GM21390 (cell line): ENCODE data around the gene ANKRD40.
"Not testable (repeated sequence)": the region's sequence is repeated elsewhere in the genome, so short reads cannot be mapped to it uniquely, and the experiment has no call there.

Experiments used
- ATAC-seq: cut with Tn5 transposase; IDR thresholded peaks from one replicate; pipeline ENCODE4 v1.9.1; 2021; ENCODE audit not compliant: unreplicated experiment

The ANKRD40 gene

DNA sequence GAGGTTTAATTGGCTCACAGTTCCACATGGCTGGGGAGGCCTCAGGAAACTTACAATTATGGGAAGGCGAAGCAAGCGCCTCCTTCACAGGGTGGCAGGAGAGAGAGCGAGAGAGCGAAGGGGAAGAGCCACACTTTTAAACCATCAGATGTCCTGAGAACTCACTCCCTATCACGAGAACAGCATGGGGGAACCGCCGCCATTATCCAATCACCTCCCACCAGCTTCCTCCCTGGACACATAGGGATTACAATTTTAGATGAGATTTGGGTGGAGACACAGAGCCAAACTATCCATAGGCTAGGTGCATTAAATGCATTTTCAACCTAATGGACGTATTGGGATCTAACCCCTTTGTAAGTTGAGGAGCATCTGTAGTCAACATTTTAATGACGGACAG lies 4.9 kb upstream of the ANKRD40 start:
- ATAC-seq: no peak

DNA sequence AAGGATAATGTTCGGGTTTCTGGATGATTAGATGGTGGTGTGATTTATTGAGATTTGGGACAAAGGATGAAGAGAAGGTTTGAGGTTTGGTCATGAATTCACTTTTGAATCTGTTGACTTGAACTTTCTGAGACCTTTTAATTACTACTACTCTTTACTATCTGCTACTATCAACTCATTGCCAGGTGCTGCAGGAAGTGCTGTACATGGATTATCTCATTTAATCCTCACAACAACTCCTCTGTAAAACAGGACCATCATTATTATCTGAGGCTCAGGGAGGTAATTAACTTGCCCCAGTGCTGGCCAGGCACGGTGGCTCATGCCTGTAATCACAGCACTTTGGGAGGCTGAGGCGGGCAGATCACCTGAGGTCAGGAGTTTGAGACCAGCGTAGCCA lies 2.9 kb upstream of the ANKRD40 start:
- ATAC-seq: no peak

DNA sequence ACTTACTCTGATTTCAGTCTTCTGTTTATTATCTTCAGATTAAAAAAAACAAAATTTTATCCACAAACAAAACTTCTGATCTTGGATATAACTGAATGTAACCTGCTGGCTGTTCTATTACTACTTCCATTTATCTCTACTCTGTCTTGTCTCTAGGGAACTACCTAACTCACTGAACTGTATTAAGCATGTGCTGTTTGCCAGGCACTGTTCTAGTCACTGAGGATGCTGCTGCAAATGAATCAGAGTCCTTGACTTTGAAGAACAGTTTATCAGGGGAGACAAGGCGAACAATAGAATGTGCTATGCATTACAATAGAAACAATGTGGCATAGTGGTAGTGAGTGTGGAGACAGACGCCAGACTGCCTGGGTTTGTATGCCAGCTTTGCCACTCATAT lies 2.3 kb upstream of the ANKRD40 start:
- no peak for ATAC-seq

DNA sequence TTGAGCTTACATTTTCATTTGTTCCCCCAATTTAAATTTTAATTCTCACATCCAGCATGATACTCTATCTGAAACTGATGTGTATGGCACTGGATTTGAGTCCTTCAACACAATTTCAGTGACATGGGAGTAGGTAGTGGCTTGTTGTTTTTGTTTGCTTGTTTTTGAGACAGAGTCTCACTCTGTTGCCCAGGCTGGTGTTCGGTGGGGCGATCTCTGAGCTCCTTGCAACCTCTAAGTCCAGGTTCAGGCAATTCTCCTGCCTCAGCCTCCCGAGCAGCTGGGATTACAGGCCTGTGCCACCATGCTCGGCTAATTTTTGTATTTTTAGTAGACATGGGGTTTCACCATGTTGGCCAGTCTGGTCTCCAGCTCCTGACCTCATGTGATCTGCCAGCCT lies 1.3 kb upstream of the ANKRD40 start:
- ATAC-seq: not testable (repeated sequence)

DNA sequence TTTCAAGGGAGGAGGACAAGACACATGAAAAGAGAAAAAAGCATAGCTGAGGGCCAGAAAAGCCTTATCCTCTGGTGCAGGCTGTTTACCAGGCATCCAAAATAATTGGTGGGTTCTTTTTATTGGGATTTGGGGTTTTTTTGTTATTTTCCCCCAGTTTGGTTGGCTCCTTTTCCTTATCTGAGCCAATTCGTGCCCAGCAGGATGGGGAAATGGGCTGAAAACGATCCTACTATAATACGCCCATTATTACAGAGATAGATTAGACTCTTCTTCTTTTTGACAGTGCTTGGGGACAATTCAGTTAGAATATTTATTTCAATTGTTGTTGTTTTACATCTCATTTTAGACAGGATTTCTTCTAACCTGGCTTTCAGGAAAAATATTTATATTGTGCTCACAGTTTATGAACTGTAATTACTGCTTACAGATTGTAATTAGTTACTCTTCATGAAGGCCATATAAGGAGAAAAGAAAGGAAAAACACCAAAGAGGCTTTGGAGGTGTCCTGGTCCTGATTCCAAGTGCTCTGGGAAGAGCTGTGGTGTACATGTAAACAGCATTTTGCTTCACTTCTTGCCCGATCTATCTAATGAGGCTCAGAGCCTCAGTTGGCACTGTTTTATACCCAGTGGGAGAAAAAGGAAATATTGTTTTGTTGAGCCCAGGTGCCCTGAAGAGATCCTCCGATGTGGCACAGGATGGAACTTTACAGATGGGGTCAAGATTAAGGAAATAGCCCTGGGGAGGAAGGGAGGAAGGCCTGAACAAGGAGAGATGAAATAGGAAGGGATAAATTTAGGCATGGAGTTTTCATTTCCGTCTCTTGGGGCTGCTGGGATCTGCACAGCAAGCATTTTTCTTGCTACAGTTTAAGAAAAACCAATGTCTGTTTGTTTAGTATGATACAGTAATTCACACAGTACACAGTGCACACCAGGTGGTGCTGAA lies 611 bp upstream of the ANKRD40 start:
- ATAC-seq: no peak

DNA sequence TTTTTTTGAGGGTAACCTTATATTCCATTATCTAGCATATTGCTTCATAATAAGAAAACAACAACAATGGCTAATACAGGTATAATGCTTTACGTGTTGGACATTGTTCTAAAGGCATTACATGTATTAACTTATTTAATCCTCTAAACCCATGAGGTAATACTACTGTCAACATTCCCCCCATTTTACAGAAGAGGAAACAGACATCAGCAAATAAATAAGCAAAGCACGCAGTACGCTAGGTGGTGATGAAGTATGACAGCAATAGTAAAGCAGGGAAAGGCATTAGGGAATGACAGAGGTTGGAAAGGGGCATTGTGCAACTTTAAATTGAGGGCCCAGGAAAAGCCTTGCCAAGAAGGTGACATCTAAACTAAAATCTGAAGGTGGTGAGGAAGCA lies 4.6 kb downstream of the ANKRD40 start:
- ATAC-seq: no peak

DNA sequence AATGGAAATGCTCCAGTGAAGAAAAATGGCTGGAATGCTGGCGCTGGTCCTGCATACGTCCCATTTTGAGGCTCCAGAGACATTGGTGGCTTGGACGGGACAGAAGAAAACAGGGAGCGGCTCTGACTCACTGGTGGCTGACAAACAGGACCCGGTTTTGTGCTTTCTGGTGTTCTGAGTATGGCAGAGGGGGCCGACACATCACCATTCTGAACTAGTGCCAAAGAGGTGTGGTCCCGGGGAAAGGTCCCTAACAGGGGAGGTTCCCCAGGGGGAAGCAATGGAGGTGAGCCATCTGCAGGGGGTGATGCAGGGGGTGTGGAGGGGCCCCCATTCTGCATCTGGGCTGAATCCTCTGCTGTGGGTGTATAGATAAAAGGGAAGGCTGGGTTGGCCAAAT lies 8.3 kb downstream of the ANKRD40 start:
- no peak for ATAC-seq

DNA sequence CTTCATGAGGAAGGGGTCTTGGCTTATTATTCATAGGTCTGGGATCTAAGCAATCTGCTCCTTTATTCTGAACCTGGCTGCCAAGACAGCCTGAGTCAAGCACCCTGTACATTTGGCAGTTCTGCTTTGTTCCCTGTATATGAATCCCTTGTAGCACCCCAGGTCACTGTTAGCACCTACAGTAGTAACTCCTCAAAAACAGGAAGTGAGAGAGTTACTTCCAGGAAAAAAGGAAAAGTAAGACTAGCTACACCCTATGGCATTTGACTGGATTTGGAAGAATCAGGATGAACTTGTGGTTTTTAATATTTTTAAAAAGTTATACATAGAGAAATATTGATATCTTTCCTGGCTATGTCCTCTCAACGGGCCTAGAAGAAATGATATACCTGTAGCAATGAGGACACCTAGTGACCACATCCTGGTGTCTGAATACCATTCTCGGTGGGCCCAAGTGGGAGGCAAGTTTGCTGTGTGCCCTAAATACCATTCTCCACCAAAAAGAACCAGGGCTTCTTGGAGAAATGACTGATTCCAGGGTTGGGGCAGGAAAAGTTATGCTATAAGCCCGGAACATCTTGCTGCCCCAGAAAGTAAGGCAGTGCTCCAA lies 9.9 kb downstream of the ANKRD40 start:
- no peak for ATAC-seq

DNA sequence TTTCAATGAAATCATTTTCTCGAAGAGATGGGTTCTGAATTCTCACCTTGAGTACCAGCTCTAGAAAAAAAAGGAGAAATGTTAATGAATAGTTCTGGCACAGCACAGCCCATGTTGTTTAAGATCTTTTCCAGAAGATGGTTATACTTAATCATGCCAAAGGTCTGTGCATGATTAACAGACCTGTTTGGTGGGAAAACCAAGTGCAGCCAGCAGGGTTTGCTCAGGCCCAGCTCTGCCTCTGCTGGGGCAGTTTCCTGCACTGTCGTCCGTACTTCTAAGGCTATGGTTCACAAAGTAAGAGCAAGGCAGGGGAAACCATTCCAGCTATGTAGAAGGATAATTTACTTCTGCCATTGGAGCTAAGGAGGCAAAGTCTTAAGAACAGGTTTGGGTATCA lies 10.7 kb downstream of the ANKRD40 start:
- ATAC-seq: no peak

DNA sequence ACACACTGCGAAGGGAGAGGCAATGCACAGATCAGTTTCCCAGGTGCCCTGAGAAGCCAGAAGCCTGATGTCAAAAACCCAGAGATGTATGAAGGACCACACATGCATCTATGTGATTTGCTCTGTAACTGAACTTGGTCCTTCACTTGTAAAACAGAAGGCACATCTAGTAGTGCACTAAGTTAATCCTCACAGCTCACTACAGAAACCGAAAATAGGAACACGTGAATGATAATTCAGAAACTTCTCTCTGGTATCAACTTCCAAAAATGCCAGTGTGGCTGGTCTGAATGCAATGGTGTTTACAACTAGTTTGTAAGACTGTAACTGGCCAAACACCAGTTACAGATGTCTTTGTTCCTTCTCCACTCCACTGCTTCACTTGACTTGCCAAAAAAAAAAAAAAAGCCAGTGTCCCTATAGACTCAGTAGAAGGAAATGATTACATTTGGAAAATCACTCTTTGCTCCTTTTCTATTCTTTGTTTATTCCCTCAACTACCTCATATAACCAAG lies 11.3 kb downstream of the ANKRD40 start:
- no peak for ATAC-seq

DNA sequence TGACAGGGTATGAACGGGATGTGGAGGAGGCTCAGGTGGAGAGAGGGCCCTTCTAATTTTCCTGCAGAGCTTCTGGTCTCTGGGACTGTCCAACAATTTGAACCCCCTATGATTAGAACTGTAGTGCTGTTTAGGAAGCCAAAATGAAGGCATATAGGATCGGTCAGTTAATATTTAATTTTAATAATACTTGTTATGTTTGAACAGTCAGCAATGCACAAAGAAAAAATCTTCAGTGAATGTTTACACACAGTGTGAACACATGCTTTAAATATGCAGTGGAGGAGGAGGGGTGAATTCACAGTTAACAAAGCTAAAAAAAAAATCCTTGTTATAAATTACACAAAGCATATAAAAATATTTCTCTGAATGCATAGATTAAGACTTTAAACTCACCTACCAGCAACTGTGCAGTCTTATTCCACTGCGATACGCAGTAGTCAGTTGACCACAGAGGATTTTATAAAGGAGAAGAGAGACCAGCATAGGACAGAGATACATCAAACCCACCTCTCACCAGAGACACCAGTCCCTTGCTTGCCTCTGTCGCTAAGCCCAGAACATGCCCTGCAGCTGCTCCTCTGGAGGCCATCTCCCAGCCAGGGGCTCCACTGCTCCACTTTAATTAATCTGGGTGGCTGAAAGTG lies 14.6 kb downstream of the ANKRD40 start:
- ATAC-seq: no peak

DNA sequence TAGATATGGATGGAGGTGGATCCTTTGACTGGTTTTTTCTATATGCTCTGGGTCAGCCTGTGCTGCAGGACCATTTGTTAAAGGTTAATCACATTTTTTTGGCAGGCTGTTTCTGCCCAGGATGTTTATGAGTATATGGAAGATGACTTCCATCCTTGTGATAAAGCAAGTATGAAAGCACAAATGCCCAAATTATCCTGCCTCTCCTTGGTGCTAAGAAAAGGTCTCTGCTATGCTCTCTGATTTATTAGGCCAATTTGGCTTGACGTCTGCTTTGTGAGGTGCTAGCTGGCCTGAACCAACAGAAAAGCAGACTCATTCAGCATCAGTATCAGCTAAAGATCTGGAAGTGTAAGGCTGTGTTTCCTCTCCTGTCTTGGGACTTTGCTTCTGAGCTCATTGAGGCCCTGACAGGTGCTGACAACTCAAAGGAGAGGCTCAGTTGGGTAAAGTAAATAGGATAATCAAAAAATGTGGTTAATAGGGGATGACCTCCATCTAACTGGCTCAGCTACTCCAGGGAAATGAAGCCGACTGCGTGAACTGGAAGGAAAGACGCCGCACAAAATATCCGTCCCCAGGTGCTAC lies 15.2 kb downstream of the ANKRD40 start:
- ATAC-seq: no peak

DNA sequence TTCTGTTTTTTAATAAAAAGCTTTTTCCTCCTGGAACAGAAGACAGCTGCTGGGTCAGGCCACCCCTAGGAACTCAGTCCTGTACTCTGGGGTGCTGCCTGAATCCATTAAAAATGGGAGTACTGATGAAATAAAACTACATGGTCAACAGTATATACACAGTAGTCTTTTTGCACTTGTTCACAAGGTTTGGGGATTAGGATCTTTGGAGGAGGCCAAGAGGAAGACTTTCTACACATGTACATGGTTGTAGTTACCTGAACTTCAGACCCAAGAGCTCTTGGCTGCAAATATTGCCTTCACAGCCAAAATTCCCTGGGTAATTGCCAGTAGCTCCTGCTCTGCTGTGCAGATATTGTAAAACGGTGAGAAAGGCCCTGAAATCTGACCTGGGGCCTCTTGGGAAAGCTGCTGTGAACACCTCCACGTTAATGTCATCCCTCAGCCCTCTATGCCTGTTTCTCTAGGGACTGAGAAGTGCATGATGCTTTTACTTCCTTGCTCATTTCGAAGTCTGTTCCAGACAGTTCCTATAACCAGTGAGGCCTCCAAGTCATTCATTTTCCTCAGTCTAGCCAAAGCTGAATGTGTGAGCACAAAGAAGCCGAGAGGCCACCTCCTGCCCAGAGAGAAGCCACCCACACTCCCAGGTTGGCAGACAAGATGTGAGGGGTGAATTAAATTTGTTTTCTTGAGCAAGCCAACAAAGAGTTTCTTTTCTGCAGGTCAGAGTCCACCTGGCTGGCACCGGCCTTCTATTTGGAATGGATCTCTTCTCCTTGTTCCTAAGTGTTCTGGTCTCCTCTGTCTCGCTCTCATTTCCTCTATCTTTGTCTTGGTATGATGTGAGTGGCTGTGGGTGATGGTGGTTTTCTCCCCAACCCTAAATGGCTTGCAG lies 15.9 kb downstream of the ANKRD40 start:
- no peak for ATAC-seq

DNA sequence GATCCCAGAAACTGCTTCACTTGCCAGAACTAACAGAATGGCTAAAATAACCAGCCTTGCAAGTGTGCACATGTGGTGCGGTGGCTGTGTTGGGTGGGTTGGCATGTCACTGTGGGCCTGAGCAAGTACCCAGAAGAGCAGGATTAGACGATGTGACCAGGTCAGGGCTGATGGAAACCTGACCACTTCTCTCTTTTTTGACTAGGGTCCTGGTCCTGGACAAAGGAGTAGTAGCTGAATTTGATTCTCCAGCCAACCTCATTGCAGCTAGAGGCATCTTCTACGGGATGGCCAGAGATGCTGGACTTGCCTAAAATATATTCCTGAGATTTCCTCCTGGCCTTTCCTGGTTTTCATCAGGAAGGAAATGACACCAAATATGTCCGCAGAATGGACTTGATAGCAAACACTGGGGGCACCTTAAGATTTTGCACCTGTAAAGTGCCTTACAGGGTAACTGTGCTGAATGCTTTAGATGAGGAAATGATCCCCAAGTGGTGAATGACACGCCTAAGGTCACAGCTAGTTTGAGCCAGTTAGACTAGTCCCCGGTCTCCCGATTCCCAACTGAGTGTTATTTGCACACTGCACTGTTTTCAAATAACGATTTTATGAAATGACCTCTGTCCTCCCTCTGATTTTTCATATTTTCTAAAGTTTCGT lies 16.7 kb downstream of the ANKRD40 start:
- no peak for ATAC-seq

DNA sequence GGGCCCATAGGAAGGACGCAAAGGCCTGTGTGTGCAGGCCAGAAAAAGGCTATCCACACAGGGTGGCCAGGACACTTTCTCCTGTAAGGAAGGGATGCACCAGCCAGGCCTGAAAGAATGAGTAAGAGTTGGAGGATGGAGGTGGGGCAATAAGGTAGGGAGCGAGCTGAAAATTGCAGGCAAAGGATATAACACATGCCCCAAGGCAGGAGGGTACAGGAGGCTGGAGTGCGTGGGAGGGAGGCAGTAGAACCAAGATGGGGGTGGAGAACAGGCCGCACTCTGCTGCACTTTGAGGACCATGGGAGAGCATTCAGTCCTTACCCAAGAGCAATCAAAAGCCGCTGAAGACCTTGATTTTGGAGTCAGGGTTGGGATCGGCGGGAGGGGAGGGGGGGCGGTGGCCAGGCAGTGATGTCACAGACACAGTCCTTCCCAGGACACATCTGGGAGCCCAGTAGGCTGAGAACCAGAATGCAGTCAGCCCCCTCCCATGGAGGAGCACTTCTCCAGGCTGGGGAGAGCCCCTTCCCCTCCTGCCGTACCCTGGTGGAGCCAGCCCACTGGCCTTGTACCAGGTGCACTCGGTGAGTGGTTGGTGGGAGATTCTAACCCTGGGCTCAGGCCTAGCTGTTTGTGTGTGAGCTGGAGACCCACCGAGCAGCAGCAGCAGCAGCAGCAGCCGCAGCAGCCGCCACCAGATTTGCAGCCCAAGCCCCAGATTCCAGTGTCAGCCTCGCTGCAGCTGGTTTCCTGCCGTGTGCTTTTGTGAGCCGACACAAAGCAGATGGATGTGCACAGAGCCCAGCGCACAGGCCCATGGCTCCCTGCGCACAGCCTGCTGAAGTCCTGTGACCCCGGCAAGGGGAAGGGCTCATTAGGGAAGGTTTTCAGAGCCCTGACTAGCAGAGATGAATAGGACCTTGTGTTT lies 17.5 kb downstream of the ANKRD40 start:
- ATAC-seq: no peak

DNA sequence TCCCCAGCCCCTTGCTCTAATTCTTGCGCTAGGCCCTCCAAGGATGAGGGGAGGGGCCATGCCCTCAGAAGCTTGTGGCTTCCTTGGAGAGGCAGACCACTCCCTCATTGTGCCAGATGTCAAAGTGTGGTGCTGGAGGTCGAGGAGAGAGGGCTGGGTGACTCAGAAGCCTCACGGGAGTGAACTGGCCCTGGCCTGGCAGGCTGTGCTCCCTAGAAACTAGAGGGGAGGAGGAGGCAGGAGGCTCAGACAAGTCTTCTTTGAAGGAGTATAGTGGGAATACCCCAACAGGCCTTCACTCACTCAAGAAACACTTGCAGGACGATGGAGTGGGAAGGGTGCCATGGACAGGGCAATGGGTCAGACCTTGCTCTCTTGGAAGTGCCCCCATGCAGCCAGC lies 18.5 kb downstream of the ANKRD40 start:
- no peak for ATAC-seq

DNA sequence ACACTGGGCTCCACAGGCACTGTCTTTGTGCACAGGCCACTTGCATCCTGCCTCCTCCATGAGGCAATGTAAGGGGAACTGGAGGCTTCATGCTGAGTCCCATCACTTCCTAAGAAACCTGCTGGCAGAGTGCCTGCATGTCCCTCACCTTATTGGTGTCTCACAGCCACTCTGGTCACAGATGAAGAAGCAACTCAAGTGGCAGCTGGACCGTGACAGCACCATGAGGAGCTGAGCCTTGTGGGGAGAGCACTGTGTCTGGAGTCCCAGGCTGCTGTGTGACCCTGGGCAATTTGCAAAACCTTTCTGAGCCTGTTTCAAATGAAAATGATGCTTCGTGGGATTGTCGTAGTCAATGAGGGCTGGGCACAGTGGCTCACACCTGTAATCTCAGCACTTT lies 19.5 kb downstream of the ANKRD40 start:
- ATAC-seq: no peak

DNA sequence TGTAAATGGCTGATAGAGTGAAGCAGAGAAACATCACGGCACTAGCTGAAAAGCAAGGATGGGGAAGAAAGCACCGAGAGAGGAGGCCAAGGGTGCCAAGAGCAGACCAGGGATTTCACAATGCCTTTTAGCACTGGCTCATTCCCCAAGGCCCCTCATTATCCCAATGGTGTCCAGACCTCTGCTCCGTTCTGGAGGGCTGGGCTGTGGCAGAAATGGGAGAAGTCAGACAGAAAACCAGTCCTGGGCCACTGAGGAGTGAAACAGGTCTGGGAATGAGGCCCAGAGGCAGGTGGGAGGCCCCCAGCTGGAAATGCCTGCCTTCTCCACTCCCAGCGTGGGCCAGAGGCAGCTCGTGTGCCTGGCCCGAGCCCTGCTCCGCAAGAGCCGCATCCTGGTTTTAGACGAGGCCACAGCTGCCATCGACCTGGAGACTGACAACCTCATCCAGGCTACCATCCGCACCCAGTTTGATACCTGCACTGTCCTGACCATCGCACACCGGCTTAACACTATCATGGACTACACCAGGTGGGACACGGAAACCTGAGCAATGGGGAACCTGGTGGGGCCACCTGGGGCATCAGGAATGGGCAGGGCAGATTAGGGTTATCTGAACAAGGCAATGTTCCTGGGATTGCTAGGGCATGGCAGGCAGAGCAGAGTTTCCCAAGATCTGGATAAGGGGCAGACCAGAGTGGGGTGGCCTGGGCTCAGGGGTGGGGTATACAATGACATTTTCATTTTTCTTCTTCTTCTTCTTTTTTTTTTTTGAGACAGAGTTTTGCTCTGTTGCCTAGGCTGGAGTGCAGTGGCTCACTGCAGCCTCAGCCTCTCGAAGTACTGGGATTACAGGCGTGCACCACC lies 20.3 kb downstream of the ANKRD40 start:
- no peak for ATAC-seq
